ENCODE measurements around the gene FRMPD2. TPM values are rescaled to one million over a fixed set of nuclear protein-coding genes. Genes with fewer than 3 reads are reported as not detected.
A peak's percentile ranks its signal among the peaks of the same experiment; 100 is the strongest.

Gene FRMPD2
- total RNA-seq, 4 donors from 2014 or later: not detected

DNA sequence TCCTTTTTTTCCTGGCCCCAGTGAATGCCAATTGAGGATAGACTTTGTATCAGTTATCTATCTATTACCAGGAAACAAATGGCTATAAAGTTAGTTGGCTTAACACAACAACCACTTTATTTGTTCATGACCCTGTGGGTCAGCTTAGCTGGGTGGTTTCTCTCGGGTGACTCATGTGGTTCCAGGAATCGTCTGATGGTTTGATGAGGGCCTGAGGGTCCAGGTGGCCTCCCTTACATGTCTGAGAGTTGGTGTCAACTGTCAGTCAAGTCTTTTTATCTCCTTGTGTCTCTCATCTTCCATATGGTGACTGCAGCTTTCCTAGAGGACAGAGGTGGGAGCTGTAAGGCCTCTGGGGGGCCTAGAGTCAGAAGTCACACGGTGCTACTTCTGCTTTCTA is 16.7 kb upstream of the FRMPD2 start:
- DNase-seq (ENCODE audit: extremely low spot score): no peak
- H3K4me1 ChIP-seq: peaks cover 0 to 30% (median 20%) of the 10 kb centered on the region in 4 donors
- 89% methylated on average over 3 of the region's 3 CpGs for WGBS
- no peak overlapping the region for H3K4me3 ChIP-seq
- no peaks in the 10 kb centered on the region for H3K27me3 ChIP-seq
- H3K27ac ChIP-seq (replicated peaks in 1 of 4): no peak overlapping the region
- intact Hi-C loops (cut with DNase I): no loop called here
- H3K36me3 ChIP-seq: no peaks in the 10 kb centered on the region
- H3K9me3 ChIP-seq: no peaks in the 10 kb centered on the region
- TF ChIP-seq EP300 (IDR thresholded peaks at IDR 0.05) (no peak), POLR2AphosphoS5 (IDR thresholded peaks at IDR 0.05) (no peak), CTCF (IDR thresholded peaks at IDR 0.05) (no peak)

DNA sequence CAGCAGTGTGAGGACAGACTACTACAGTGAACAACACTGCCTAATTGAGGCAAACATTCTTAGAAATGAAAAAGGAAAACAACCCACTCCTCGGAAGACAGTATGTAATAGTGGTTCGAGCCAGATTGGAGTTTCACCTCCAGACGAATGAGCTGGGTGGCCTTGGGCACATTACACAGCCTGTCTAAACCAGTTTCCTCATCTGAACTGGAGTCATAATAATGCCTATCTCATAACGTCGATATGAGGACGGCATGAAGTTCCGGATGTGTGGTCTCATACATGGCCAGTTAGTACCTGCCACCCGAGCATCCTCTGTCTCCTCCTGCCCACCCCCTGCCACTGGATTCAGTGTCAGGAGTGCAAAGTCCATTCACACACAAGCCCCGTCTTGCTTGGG is 15.8 kb upstream of the FRMPD2 start:
- Histone ChIP-seq H3K4me3 (no peak overlapping the region), H3K4me1 (peaks cover 0 to 30% (median 22%) of the 10 kb centered on the region in 4 donors), H3K36me3 (no peaks in the 10 kb centered on the region), H3K27me3 (no peaks in the 10 kb centered on the region), H3K9me3 (no peaks in the 10 kb centered on the region), H3K27ac (replicated peaks in 1 of 4) (no peak overlapping the region)
- no peak for TF ChIP-seq POLR2AphosphoS5 (IDR thresholded peaks at IDR 0.05)
- TF ChIP-seq POLR2A (IDR thresholded peaks at IDR 0.05; ENCODE audit: low read depth): no peak
- no peak for TF ChIP-seq EP300 (IDR thresholded peaks at IDR 0.05)
- TF ChIP-seq CTCF (IDR thresholded peaks at IDR 0.05): no peak
- intact Hi-C loops (cut with DNase I): no loop called here
- DNase-seq (ENCODE audit: extremely low spot score): no peak
- 91% methylated on average over 9 of the region's 9 CpGs for WGBS

DNA sequence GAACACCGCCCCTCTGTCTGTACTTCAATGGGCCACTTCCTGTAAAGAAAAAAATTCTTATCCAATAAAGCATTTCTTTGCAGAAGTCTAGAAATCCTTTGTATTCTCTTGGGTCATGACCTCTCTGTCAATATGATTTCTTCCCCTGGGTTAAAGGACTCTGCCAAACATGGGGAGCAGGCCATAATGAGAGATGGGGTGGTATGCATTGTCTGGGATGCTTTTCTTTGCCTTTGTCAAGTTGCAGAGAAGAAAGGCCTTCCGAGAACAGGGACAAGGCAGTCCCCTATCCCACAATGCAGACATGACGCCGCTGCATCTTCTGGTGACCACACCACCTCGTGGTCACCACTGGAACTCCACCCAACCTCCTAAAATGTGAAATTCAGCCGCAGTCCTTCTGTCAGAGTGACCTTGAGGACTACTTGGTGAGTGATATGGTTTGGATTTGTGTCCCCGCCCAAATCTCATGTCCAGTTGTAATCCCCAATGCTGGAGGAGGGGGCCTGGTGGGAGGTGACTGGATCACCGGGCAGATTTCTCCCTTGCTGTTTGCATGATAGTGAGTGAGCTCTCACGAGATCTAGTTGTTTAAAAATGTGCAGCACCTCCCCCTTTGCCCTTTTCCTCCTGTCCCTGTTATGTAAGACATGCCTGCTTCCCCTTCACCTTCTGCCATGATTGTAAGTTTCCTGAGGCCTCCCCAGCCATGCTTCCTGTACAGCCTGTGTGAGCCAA is 15.2 kb upstream of the FRMPD2 start:
- intact Hi-C loops (cut with DNase I): no loop called here
- Histone ChIP-seq H3K36me3 (no peaks in the 10 kb centered on the region), H3K9me3 (no peaks in the 10 kb centered on the region), H3K27me3 (no peaks in the 10 kb centered on the region), H3K4me3 (no peak overlapping the region), H3K4me1 (peaks cover 0 to 30% (median 22%) of the 10 kb centered on the region in 4 donors), H3K27ac (replicated peaks in 1 of 4) (no peak overlapping the region)
- DNase-seq (ENCODE audit: extremely low spot score): no peak
- WGBS: 24% methylated on average over 9 of the region's 9 CpGs
- peak; percentile 63 to 87 (median 79) for TF ChIP-seq CTCF (IDR thresholded peaks at IDR 0.05)
- no peak for TF ChIP-seq POLR2AphosphoS5 (IDR thresholded peaks at IDR 0.05)

DNA sequence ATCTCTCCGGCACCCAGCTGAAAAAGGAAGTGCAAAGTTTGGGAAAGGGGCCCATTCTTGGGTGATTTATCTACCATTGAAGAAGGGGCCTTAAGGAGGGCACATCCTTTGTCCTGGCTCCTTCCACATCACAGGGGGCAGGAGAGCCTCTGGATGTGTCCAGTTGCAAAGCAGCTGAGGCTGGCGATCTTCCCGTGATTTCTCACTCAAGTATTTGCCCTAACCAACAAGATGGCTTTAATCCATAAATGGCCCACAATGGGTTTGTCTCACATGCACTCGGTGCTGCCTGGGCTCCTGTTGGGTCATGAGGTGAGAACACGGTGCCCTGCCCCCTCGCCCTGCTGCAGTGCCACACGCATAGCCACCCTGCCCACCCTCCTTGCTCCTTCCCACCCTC is 14.2 kb upstream of the FRMPD2 start:
- no peak for DNase-seq (ENCODE audit: extremely low spot score)
- Histone ChIP-seq H3K36me3 (no peaks in the 10 kb centered on the region), H3K9me3 (peaks cover 0 to 9% (median 3%) of the 10 kb centered on the region in 4 donors), H3K4me3 (no peak overlapping the region), H3K27me3 (no peaks in the 10 kb centered on the region), H3K27ac (replicated peaks in 1 of 4) (no peak overlapping the region), H3K4me1 (peaks cover 0 to 30% (median 22%) of the 10 kb centered on the region in 4 donors)
- WGBS: 93% methylated on average over 5 of the region's 7 CpGs
- TF ChIP-seq POLR2AphosphoS5 (IDR thresholded peaks at IDR 0.05): no peak
- TF ChIP-seq POLR2A (IDR thresholded peaks at IDR 0.05; ENCODE audit: low read depth): no peak
- no peak for TF ChIP-seq EP300 (IDR thresholded peaks at IDR 0.05)
- TF ChIP-seq CTCF (IDR thresholded peaks at IDR 0.05): no peak
- intact Hi-C loops (cut with DNase I): no loop called here
